SU-DHL-6 (cell line): ENCODE data around the gene ZC3H18.

ENCODE experiments used
- H2AFZ ChIP-seq: fragments of 200-600 bp; sonication (generic); 2 replicates; pipeline ENCODE4 v1.6.1; 2014; ENCODE audit warnings: low read depth, mild to moderate bottlenecking, moderate library complexity, mixed read lengths, antibody characterized with exemption, low read length; ENCODE audit not compliant: severe bottlenecking
- H3F3A ChIP-seq: fragments of 200-600 bp; shearing (Covaris generic); 2 replicates; pipeline ENCODE4 v1.6.0; 2016; ENCODE audit warnings: antibody characterized with exemption, mild to moderate bottlenecking; ENCODE audit not compliant: insufficient read depth
- H3K27ac ChIP-seq: fragments of 200-600 bp; sonication (generic); 2 replicates; pipeline ENCODE4 v1.5.1; 2016; ENCODE audit warnings: low read depth, mild to moderate bottlenecking, low read length, moderate library complexity, mixed read lengths
- H3K27me3 ChIP-seq: fragments of 200-600 bp; sonication (generic), shearing (Covaris generic); 2 replicates; pipeline ENCODE4 v1.6.0; 2014; ENCODE audit warnings: mild to moderate bottlenecking, low read length
- H3K36me3 ChIP-seq: fragments of 200-600 bp; sonication (generic); 2 replicates; pipeline ENCODE4 v1.6.1; 2014; ENCODE audit warnings: mild to moderate bottlenecking, low read length, mixed read lengths
- H3K4me2 ChIP-seq: fragments of 300-600, 200-600 bp; shearing (Covaris generic), sonication (generic); 2 replicates; pipeline ENCODE4 v1.6.0; 2014; ENCODE audit warnings: low read length, low read depth, mild to moderate bottlenecking; ENCODE audit not compliant: poor library complexity, severe bottlenecking
- H3K4me3 ChIP-seq: fragments of 200-600 bp; sonication (generic); 2 replicates; pipeline ENCODE4 v1.5.1; 2014; ENCODE audit warnings: antibody characterized with exemption, low read length, mild to moderate bottlenecking, mixed read lengths; ENCODE audit not compliant: insufficient read depth, poor library complexity, severe bottlenecking
- H3K79me2 ChIP-seq: fragments of 200-600 bp; sonication (generic); 2 replicates; pipeline ENCODE4 v1.6.1; 2014; ENCODE audit warnings: mild to moderate bottlenecking, low read length, moderate library complexity; ENCODE audit not compliant: insufficient read depth
- H3K9ac ChIP-seq: fragments of 200-600 bp; sonication (generic); 2 replicates; pipeline ENCODE4 v1.7.0; 2014; ENCODE audit warnings: mild to moderate bottlenecking, low read length
- H3K9me2 ChIP-seq: fragments of 200-600 bp; sonication (generic); replicated peaks from 2 replicates; pipeline ENCODE4 v1.6.1; 2014; ENCODE audit warnings: low read length; ENCODE audit not compliant: insufficient read depth
- H3K9me3 ChIP-seq: fragments of 200-600 bp; sonication (generic); 2 replicates; pipeline ENCODE4 v1.6.1; 2014; ENCODE audit warnings: low read length, mixed read lengths; ENCODE audit not compliant: insufficient read depth
- H4K20me1 ChIP-seq: fragments of 200-600 bp; sonication (generic); 2 replicates; pipeline ENCODE4 v1.6.1; 2014; ENCODE audit warnings: low read depth, mild to moderate bottlenecking, antibody characterized with exemption, low read length, moderate library complexity, mixed read lengths
- CTCF ChIP-seq: fragments of 200-600 bp; sonication (generic); IDR thresholded peaks from one replicate; pipeline ENCODE4 v1.5.1; 2017; ENCODE audit warnings: antibody characterized with exemption, mild to moderate bottlenecking, low read length, moderate library complexity; ENCODE audit not compliant: insufficient read depth, poor library complexity, severe bottlenecking
- EZH2phosphoT487 ChIP-seq: fragments of 200-600 bp; sonication (generic), shearing (Covaris generic); conservative IDR thresholded peaks from 2 replicates; pipeline ENCODE4 v1.6.1; 2018; ENCODE audit warnings: mild to moderate bottlenecking, antibody characterized with exemption, low read length, moderate library complexity, mixed read lengths

Gene ZC3H18

GRCh38 chr16:88536971-88537751 is 33.0 kb upstream of the ZC3H18 start:
- H3K4me3 ChIP-seq, result no peak overlapping the region
- H3K9me3 ChIP-seq, result no peaks in the 10 kb centered on the region
- H3K27me3 ChIP-seq, result no peaks in the 10 kb centered on the region
- no peaks in the 10 kb centered on the region for H3K9me2 ChIP-seq
- H2AFZ ChIP-seq, result no peak overlapping the region
- no peaks in the 10 kb centered on the region for H3K79me2 ChIP-seq
- H3K9ac ChIP-seq, result no peak overlapping the region
- H4K20me1 ChIP-seq, result no peaks in the 10 kb centered on the region
- H3K27ac ChIP-seq, result no peak overlapping the region
- TF ChIP-seq CTCF (no peak), EZH2phosphoT487 (no peak)
- H3K4me2 ChIP-seq, result no peak overlapping the region
- H3K36me3 ChIP-seq, result no peaks in the 10 kb centered on the region
- no peaks in the 10 kb centered on the region for H3F3A ChIP-seq

GRCh38 chr16:88537859-88538258 is 32.3 kb upstream of the ZC3H18 start:
- no peak overlapping the region for H3K9ac ChIP-seq
- H3K9me2 ChIP-seq, result no peaks in the 10 kb centered on the region
- H3K27me3 ChIP-seq, result no peaks in the 10 kb centered on the region
- no peak overlapping the region for H3K27ac ChIP-seq
- no peaks in the 10 kb centered on the region for H4K20me1 ChIP-seq
- TF ChIP-seq EZH2phosphoT487, result no peak
- no peak overlapping the region for H3K4me3 ChIP-seq
- H3F3A ChIP-seq, result no peaks in the 10 kb centered on the region
- no peaks in the 10 kb centered on the region for H3K36me3 ChIP-seq
- H3K9me3 ChIP-seq, result peaks cover 2% of the 10 kb centered on the region; the same call in 1 of the 2 replicates
- no peaks in the 10 kb centered on the region for H3K79me2 ChIP-seq
- H2AFZ ChIP-seq, result no peak overlapping the region
- H3K4me2 ChIP-seq, result no peak overlapping the region

GRCh38 chr16:88538366-88539060 is 31.7 kb upstream of the ZC3H18 start:
- H3K4me3 ChIP-seq, result no peak overlapping the region
- H3F3A ChIP-seq, result no peaks in the 10 kb centered on the region
- no peak overlapping the region for H3K4me2 ChIP-seq
- no peak overlapping the region for H3K27ac ChIP-seq
- H3K9me2 ChIP-seq, result no peaks in the 10 kb centered on the region
- no peak for TF ChIP-seq EZH2phosphoT487
- TF ChIP-seq CTCF, result no peak
- no peak overlapping the region for H2AFZ ChIP-seq
- H3K79me2 ChIP-seq, result no peaks in the 10 kb centered on the region
- no peaks in the 10 kb centered on the region for H3K27me3 ChIP-seq
- no peak overlapping the region for H3K9ac ChIP-seq
- H3K9me3 ChIP-seq, result peaks cover 8% of the 10 kb centered on the region; the same call in 1 of the 2 replicates
- H4K20me1 ChIP-seq, result no peaks in the 10 kb centered on the region
- H3K36me3 ChIP-seq, result no peaks in the 10 kb centered on the region

- Histone ChIP-seq H3K4me2 (no peak overlapping the region), H3K4me3 (no peak overlapping the region), H4K20me1 (no peaks in the 10 kb centered on the region), H3K9me3 (peaks cover 13% of the 10 kb centered on the region; the same call in 1 of the 2 replicates), H3K27ac (no peak overlapping the region), H2AFZ (no peak overlapping the region), H3F3A (no peaks in the 10 kb centered on the region), H3K9ac (no peak overlapping the region), H3K27me3 (no peaks in the 10 kb centered on the region), H3K36me3 (no peaks in the 10 kb centered on the region), H3K79me2 (no peaks in the 10 kb centered on the region), H3K9me2 (no peaks in the 10 kb centered on the region)
- TF ChIP-seq EZH2phosphoT487 (no peak), CTCF (no peak)
Observed at GRCh38 chr16:88539261-88539651, 30.9 kb upstream of the ZC3H18 start.
